Right lung (tissue), 5 donors: ENCODE measurements around the gene USP40. TPM values are rescaled to one million over a fixed set of nuclear protein-coding genes. Genes with fewer than 3 reads are reported as not detected.

Source experiments
- DNase-seq, 2 donors: peaks; one replicate each; pipeline ENCODE4 v3.0.0-alpha.2; 2013
- polyA plus RNA-seq, 5 donors: library from polyadenylated mRNA; unstranded; fragments of 120-200 nt; gene quantifications; one replicate each; pipeline versions ENCODE4 v1.2.1 to v1.2.3, GENCODE V29; 2013; ENCODE audit warnings: inconsistent platforms in 1 of 5, low replicate concordance in 1 of 5; ENCODE audit not compliant: insufficient read length in 5 of 5, insufficient read depth in 1 of 5

Gene USP40
- polyA plus RNA-seq, 5 donors: 32.9 to 59.7 (median 50.8) TPM

DNA sequence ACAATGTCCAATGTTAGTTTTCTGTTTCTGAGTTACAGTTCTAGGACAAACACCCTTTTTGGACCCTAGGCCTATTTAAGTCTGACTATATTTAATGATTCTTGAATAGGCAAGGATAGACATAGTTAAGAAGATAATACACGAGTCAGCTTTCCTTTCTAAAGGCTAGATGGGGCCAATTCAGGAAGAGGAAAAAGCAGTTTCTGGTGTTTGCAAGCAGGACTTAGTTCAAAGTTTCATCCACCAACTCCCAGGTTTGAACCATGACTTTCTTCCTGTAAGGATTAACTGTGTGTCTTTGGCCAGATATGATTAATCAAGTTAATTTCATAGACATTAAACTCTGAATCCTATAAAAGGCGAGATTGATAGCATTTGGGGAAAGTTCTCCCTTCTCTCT lies 66.7 kb downstream of the USP40 start:
- no peak for DNase-seq

DNA sequence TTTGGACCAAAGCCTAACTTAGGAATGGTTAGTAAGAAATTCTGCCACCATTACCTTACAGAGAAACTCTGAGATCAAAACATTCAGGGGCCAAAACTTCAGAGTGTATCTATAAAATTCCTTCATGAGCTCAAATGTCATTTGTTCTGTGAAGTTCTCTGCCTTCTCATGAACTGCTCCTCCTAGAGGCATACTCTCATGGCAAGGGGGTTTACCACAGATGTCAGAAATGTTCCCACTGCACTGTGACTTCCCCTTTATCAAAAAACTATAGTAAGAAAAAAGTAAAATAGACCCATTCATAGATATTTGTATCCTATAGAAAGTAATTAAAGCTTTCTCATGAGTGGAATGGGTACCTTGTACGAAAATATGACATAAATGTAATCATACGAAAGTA lies 68.5 kb downstream of the USP40 start:
- no peak for DNase-seq

DNA sequence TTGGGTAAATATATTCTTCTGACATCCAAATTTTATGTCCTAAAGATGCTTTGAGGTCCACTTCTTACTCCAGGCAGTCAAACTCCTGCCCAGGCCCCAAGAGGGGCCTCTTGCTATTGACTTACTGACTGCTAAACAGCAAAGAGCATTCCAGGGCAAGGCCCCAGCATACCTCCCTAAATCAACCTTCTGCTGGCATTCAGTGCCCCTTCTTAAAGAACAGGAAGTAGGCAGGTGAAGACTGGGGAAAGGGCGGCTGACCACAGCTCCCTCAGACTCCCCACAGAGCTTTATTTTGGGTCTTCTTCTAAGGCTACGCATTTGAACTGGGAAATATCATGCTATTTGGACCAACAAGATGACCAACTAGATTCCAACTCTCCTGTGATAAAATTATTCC lies 68.9 kb downstream of the USP40 start:
- DNase-seq: no peak

DNA sequence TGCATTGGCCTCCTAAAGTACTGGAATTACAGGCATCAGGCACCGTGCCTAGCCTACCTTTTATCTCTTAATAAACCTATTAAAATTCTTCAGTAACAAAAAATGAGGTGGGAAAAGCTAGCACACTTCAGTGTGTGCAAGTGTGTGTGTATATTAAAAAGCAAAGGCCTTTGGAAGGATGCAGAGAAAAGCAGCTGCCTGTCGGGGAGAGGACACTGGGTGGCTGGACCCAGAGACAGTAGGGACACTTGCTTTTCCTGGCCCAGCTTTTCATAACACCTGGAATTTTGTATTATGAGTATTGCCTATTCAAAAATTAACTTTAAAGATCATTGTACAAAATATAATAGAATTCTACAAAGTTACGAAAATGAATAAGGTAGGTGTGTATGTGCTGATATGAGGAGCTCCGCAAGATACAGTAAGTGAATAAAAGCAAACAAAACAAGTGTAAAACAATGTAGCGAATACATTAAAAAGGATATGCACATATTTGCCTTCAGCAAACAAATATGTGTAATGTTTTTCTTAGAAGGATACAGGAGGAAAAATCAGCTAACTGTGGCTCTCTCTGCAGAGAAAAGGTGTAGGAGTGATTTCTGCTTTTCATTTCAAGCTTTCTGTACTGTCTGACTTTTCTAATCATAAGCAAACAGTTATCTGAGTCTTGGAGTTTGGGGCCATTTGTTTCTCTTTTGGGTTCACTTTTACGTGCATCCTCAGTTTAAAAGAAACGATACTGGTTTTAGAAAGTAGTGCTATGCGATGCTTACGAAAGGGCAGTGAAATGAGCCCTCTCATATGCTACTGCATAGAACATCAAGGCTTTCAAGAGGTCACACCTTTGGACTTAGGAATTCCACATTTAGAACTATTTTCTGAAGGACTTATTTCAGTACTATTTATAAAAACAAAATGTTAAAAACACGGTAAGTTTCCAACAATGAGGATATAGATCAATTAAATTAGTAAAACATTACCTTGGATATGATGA lies 70.8 kb downstream of the USP40 start:
- DNase-seq: no peak

DNA sequence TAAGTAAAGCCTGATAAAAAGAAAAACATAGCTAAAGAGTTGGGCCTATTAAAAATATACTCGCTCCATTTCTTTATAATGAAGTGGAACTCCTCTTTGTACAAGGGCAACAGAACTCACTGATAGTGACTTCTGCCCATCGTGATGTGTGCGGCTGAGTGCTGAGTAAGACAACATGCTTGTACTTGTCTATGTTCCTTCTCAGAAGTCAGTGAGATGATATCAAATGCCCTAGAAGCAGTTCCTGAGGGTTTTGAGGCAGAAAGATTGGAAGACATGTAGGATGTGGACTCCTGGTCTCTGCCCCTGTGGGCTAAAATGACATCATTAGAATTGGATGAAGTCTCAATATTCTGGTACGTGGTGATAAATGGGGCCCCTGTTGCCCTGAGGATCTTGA lies 73.8 kb downstream of the USP40 start:
- no peak for DNase-seq

DNA sequence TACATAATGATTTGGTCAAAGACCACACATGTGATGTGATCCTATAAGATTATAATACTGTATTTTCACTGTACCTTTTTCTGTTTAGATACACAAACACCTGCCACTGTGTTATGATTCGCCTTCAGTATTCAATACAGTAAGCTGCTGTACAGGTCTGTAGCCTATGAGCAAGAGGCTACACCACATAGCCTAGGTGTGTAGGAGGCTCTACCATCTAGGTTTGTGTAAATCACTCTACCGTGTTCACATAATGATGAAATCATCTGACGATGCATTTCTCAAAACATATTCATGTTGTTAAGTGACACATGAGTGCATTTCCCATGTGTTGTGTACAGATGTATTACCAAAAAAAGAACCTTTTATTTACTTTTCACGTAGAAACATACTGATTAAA lies 74.5 kb downstream of the USP40 start:
- no peak for DNase-seq

DNA sequence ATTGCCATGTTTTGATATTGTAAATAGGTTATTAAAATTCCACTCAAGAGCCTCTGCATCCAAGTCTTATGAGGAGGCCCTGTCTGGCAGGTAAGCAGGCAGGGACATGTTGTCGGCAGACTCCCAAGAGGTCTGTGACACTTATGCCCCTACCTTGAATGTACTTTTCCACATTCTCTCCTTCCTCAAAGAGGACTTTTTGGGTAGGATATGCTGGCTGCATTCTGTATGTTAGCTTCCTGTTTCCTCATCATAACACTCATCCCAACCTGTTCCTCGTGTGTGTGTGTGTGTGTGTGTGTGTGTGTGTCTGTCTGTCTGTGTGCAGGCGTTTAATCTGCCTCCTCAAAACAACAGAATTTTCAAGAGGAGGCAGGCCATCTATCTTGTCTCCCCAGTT lies 75.3 kb downstream of the USP40 start:
- DNase-seq: no peak

DNA sequence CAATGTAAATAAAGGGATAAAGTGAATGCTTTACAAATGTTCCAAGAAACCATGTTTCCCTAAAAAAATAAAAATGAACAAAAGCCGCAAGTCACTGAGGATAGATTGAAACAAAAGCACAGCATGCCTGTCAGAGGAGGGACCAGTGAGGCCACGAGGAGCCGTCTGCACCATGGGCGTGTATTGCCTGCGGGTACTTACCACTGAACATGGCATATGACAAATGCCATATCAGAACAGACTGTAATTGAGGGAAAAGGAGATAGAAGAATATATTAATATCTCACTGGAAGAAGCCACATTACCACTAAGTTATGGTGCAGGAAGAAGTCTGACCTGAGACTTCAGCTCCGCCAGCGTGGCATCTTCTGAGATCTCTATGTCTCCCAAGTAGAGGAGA lies 75.8 kb downstream of the USP40 start:
- DNase-seq: no peak

DNA sequence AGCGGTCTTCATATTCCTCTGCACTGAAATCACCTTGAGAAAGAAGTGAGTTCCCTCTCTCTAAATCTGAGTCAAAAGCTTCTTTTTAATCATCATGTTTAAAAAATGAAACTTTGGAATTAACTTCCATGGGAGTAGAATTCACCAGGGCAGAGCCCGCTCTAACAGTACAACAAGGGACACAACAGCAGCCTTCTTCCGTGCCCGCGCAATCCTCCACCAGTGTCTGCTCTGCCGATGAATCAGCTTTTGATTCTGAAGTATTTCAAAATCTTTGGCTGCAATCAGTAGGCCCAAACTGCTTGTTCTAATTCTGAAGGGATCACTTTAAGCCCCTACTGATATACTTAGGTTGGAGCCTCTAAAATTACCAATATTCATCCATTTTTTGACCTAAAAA lies 76.9 kb downstream of the USP40 start:
- DNase-seq: no peak

DNA sequence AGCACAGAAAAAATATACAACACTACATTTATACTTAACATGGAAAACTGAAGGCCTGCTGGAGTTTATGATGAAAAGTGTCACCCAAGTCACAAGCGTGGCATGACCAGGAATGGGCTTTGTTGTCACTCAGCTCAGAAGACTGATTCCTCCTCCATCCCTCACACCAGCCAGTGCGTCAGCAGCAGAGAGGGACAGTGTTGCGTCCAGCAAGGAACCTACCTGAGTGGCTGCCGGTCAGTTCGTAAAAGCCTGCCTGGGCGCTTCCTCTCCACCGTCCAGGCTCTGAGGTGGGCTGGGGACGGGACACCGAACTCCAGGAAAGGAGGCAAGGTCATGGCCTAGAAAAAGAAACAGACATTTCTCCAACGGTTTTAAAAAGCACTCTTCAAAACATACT lies 77.4 kb downstream of the USP40 start:
- no peak for DNase-seq

DNA sequence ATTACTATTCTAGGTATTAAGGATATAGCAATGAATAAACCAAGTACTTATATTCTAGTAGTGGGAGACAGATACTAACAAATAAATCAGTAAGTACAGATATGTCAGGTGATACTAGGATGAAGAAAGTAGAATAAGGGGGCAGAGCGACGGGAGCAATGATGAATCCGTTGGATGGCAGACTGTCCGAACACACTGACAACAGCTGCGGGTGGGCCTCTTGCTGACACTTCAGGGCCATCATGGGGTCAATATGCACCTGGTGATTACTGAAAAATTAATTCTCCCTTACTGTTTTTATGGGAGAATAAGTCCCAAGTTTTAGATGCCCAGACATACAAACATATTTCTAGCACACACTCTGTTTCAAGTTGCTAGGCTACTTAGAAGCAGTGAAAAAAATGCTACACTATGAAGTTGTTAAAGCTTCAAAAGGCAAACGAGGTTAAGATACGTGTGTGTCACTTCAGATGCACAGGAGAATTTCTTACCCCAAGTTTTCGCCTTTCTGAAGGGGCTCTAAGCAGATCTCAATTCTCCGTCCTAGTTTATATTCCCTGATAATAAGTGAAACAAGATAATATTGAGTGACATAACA lies 78.7 kb downstream of the USP40 start:
- no peak for DNase-seq

DNA sequence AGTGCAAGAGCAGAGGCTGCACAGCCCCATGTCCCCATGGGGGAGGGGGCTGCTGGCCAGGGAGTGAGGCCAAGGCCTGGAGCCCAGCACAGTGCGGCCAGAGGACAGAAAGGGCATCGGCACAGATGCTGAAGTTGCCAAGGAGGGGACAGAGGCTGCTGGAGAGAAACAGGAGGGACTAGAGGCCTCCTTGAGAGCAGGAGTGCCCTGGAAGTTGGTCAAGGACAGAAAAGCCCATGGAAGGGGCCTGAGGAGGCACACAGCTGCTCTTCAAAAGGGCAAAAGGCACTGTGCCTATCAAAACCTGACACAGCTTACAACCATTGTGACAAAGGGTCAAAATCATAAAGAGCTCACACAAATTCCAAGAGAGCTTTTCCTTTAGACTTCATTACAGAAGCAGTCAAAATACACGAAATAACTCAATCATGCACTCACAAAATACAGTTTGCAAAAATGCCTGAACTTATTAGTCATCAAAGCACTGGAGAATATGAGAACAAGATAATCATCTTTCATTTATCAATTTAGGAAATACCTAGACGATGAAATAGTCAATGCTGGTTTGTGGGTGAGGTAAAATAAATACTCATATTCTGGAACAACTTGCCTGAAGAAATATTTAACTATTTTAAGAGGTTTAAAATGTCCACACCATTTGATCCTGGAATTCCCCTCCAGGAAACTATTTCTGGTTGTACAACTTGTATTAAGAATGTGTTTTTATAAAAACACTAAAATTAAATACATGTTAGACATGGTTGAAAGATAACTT lies 79.6 kb downstream of the USP40 start:
- peak in 1 of 2 donors; percentile 17 for DNase-seq

DNA sequence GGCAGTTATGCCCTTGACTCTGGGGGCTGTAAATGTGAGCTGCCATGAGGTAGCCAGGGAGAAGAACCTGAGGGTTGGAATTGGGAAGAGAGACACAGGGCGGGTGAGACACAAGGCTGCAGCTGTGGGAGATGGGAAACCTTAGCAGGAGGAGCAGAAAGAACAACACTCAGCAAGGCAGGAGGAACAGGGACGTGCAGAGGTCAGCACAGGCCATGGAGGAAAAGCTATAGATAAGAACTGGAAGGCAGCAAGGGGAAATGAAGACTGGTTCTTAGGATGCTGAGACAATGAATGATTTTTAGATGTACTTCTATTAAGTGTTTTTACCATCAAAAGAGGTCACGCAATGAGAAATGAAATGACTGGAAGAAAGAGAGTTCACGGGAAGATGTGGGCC lies 80.2 kb downstream of the USP40 start:
- DNase-seq: no peak

DNA sequence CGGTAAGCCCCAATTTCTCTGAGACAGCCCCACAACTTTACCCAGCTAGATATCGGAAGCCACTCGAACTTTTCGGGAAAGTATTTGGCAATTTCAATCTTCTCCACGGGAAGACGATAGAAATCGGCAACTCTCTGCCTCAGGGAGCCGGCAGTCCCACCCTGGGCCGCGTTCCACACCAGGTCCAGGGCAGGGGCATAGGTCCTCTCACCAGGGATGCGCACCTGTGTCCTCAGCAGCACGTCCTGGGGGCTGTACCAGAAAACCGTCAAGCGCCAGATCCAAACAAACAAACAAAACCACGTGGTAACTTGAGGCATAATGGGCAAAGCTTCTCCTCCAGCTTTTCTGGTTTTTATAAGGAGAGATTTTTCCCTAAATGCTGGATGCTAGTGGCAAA lies 80.9 kb downstream of the USP40 start:
- DNase-seq: no peak

DNA sequence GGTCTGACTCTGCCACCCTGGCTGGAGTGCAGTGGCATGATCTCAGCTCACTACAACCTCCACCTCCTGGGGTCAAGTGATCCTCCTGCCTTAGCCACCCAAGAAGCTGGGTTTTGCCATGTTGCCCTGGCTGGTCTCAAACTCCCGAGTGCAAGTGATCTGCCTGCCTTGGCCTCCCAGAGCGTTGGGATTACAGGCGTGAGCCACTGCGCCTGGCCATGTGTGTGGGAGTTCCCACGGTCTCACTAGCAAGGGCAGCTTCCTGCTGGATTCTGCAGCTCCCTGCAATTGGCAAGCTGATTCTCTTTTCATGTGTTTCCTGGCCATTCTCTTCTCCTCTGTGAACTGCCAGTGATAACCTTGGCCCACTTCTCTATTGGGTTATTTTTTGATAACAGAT lies 84.0 kb downstream of the USP40 start:
- no peak for DNase-seq

DNA sequence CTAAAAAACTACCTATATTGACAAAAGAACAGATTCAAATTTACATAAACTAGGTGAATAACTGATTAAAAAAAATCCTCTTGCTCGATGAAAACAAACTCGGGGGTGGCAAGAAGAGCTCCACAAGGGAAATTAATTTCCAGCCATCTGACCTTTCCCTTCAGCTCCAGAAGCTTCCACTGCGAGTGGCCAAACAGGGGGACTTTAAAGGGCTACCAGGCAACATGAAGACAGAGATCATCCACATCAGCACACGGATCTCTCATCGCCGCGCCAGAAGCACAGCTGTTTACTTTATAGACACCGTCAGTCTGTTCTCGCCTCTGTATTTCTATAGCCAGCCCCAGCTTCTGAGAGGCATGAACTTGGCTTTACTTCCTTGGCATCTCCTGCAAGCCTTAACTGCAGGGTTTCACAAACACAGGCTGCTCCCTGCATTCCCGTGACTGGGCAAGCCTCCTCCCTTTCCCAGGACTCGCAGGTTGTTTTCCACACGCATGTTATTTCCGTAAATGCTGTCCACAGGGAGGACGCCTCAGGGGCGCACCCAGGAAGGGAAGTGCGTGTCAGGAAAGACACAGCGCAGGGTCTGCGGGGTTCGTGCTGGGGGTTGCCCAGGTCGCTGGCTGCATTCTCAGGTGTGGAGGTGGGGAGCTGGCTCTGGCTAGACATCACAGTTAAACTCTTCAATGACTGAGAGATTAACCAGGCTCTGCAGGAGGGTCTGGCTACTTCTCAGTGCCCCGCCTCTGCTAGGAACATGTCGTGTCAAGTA lies 85.0 kb downstream of the USP40 start:
- DNase-seq: no peak

DNA sequence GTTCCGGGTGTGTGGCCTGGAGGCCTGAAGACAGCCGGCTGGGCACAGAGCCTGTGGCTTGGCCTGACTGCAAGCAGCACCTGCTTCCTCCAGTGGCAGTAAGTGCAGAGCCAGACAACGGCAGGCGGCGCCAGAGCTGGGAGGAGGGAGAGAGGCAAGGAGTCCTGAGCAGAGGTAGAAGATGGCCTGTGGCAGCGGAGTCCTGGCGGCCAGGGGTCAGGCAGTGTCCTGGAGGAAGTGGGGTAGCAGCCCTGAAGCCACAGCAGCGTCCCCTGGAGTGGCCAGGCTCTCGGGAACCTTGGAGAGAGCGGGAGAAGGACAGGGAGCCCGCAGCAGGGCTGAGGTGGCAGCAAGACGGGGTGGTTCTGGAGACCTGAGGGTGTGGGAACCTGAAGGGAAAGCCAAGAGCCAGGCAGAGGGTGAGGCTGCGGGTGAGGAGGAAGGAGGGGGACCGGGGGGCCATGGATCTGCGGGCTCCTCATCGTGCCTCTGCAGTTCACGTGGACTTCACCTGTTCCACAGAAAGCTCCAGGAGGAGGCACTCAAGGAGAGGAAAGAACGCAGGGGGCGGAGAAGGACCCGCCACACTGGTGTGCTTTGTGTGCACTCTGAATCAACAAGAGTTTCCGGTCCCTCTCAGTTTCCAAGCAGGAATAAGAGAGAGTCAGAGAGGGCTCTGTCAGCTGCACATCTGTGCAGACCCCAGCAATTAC lies 85.9 kb downstream of the USP40 start:
- peak in 1 of 2 donors; percentile 11 for DNase-seq

DNA sequence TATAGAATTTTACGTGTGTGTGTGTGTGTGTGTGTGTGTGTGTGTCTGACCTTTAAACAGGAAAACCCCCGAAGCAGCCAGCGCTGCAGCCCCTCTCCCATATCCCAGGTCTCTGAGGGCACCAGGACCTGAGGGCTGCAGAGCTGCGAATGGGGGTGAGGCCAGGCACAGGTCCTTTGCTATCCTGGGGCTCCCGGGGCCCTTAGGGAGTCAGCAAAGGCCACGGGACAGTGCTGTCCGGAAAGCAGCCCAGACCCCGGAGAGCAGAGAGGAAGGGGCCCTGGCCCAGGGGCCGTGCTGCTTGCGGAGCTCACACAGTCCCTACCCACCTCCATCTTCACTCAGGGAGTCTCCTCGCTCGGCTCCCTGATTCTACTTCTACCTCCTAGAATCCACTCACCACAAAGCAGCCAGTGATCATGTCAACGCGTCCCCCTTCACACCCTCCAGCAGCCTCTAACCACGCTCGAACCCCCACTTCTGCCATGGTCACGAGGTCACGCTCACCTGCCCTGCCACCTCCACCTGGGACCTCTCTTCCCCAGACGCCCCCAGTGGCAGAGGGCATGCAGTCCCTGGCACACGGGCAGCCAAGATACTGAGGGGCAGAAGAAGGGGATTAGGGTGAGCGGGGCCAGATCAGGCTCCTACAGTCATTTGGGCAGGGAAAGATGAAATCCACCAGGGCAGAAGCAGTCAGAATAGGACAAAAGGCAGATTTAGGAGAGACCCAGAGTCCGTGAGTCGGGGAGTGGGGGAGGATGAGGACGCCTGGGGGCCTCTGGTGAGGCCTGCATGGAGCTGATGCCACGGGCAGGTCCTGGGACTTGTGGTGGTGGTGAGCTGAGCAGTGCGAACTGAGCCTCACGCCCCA lies 86.7 kb downstream of the USP40 start:
- no peak for DNase-seq

DNA sequence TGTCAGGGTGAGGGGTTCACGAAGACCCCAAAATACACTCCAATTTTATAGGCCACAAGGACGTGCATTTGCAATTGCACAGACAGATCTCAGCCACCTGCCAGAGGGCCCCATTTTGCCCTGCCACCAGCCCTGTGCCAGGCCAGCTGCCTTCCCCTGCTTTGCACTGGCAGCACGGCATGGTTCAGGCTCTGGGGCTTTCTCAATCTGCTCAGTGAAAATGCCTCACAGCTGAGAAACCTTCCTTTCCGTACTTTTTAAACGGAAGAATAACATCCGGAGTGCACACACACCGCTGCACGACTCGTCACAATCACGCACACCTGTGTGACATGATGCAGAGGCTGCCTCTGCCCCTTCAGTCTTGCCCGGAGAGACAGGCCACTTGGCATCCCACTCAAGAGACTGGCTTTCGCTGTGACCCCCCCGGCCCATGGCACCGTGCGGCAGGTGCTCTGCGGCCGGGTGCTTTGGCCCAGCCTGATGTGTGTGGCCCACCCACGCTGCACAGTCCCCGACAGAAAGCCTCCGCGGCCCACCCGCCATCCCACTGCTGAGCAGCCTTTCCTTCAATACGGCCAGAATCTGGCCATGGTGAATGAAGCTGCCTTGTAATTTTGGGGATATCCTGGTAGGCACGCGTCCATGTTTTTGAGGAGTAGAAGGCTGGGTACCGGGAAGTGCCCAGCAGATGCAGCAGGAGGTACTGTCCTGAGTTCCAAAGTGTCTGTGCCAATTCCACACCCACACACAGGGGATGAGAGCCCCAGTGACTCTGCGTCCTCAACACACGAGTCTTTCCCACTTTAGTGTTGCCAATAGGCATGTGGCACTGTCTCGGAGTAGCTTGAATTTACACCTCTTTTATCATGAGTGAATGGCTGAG lies 88.8 kb downstream of the USP40 start:
- DNase-seq: no peak
